Astrocyte (in vitro differentiated cells and primary cell): ENCODE data around the gene SPOCK3. TPM values are rescaled to one million over a fixed set of nuclear protein-coding genes. Genes with fewer than 3 reads are reported as not detected.

Experiments used
- DNase-seq: peaks from one replicate; pipeline ENCODE4 v3.0.0-alpha.2; 2010; ENCODE audit warnings: low read depth
- FAIRE-seq: peaks from 2 replicates; lab custom pipeline; 2011; peaks lifted over from hg19 to GRCh38; lab: Jason Lieb, UNC
- H2AFZ ChIP-seq: 2 replicates; pipeline ENCODE4 v1.6.0; 2012; ENCODE audit warnings: low read depth, low read length, inconsistent platforms
- H3K27ac ChIP-seq: 2 replicates; pipeline ENCODE4 v1.5.1; 2011; ENCODE audit warnings: low read depth, low read length, inconsistent platforms
- H3K27me3 ChIP-seq: 2 replicates; pipeline ENCODE4 v1.6.0; 2011; ENCODE audit warnings: low read length, inconsistent platforms; ENCODE audit not compliant: insufficient read depth
- H3K36me3 ChIP-seq: 2 replicates; pipeline ENCODE4 v1.5.1; 2011; ENCODE audit warnings: low read length, inconsistent platforms; ENCODE audit not compliant: insufficient read depth
- H3K4me1 ChIP-seq: 2 replicates; pipeline ENCODE4 v1.5.1; 2011; ENCODE audit warnings: low read length, inconsistent platforms; ENCODE audit not compliant: insufficient read depth
- H3K4me2 ChIP-seq: 2 replicates; pipeline ENCODE4 v1.6.0; 2012; ENCODE audit warnings: low read length, inconsistent platforms
- H3K4me3 ChIP-seq: 2 replicates; pipeline ENCODE4 v1.5.1; 2011; ENCODE audit warnings: low read depth, mild to moderate bottlenecking, low read length, inconsistent platforms; ENCODE audit not compliant: insufficient read depth
- H3K79me2 ChIP-seq: 2 replicates; pipeline ENCODE4 v1.6.0; 2012; ENCODE audit warnings: mild to moderate bottlenecking, low read length, inconsistent platforms; ENCODE audit not compliant: insufficient read depth
- H3K9ac ChIP-seq: 2 replicates; pipeline ENCODE4 v1.6.0; 2012; ENCODE audit warnings: mild to moderate bottlenecking, low read length, inconsistent platforms
- H3K9me3 ChIP-seq: 2 replicates; pipeline ENCODE4 v1.5.1; 2012; ENCODE audit warnings: low read depth, mild to moderate bottlenecking, low read length, inconsistent platforms; ENCODE audit not compliant: insufficient read depth
- H4K20me1 ChIP-seq: 2 replicates; pipeline ENCODE4 v1.6.0; 2012; ENCODE audit warnings: low read length, inconsistent platforms; ENCODE audit not compliant: insufficient read depth
- H3K27ac Mint-ChIP-seq: one replicate; pipeline ENCODE4 v1.8.0; 2021; ENCODE audit warnings: mild to moderate bottlenecking, mixed read lengths; ENCODE audit not compliant: unreplicated experiment
- H3K27me3 Mint-ChIP-seq: one replicate; pipeline ENCODE4 v1.8.0; 2021; ENCODE audit warnings: low read depth, mixed read lengths; ENCODE audit not compliant: unreplicated experiment
- H3K36me3 Mint-ChIP-seq: one replicate; pipeline ENCODE4 v1.8.0; 2021; ENCODE audit warnings: low read depth, mixed read lengths; ENCODE audit not compliant: unreplicated experiment
- H3K4me1 Mint-ChIP-seq: one replicate; pipeline ENCODE4 v1.8.0; 2021; ENCODE audit warnings: low read depth, mixed read lengths; ENCODE audit not compliant: unreplicated experiment
- H3K4me3 Mint-ChIP-seq: one replicate; pipeline ENCODE4 v1.8.0; 2021; ENCODE audit warnings: mild to moderate bottlenecking, moderate library complexity, mixed read lengths; ENCODE audit not compliant: unreplicated experiment
- H3K9me3 Mint-ChIP-seq: one replicate; pipeline ENCODE4 v1.8.0; 2021; ENCODE audit warnings: mild to moderate bottlenecking, mixed read lengths; ENCODE audit not compliant: unreplicated experiment
- CTCF ChIP-seq: IDR thresholded peaks from 2 replicates; pipeline ENCODE4 v1.5.1; 2011; ENCODE audit warnings: low read depth, mild to moderate bottlenecking, inconsistent platforms, low read length, moderate library complexity; ENCODE audit not compliant: insufficient read depth
- EZH2 ChIP-seq: IDR thresholded peaks from 2 replicates; pipeline ENCODE4 v1.6.1; 2012; ENCODE audit warnings: mild to moderate bottlenecking, low read length, inconsistent platforms; ENCODE audit not compliant: insufficient read depth
- total RNA-seq: library from RNA; stranded (reverse); gene quantifications from 2 replicates; pipeline ENCODE4 v1.2.1, GENCODE V29; 2021

The SPOCK3 gene
- total RNA-seq, 1 donor from 2014 or later: 0.59 TPM

DNA sequence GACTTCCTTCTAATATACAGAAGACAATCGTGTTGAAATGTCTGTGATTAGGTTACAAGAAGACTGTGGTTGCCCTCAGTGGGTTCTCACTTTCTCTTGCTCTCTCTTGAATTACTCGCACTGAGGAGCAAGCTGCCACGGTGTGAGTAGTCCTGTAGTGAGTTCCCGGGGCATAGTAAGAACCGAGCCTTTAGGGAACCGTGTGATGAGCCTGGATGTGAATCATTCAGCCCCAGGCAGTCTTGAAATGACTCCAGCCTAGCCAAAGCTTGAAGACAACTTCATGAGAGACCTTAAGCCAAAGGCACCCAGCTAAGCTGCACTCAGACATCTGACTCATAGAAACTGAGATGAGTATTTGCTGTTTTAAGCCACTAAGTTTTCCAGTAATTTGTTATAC is 292.7 kb downstream of the SPOCK3 start:
- no peaks in the 10 kb centered on the region for H3K27me3 ChIP-seq
- no peak for FAIRE-seq
- no peaks in the 10 kb centered on the region for H3K9me3 Mint-ChIP-seq

DNA sequence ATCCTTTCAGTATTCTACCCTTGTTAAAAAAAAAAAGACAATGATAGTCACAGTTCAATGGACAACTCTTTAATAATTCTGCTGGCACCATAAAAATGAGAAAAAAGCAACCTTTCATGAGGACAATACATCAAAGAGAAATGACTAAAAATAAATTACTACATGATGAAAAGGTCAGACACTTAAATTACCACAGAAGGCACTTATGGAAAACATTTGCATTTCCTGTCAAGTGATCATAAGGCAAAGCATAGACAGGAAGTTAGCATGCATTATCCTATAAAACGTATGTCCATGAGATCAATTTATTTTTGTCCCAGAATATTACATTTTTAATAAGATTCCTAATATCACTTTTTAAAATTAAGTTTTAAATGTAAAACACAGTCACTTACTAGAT is 303.8 kb downstream of the SPOCK3 start:
- Mint-ChIP-seq H3K27me3 (no peaks in the 10 kb centered on the region), H3K9me3 (peaks cover 2% of the 10 kb centered on the region), H3K27ac (no peak overlapping the region), H3K4me3 (no peak overlapping the region), H3K36me3 (no peaks in the 10 kb centered on the region), H3K4me1 (no peaks in the 10 kb centered on the region)
- DNase-seq (no peak), FAIRE-seq (no peak)
- H3K79me2 ChIP-seq: no peaks in the 10 kb centered on the region
- no peak overlapping the region for H3K4me2 ChIP-seq
- no peak for TF ChIP-seq EZH2
- TF ChIP-seq CTCF: no peak
- no peak overlapping the region for H3K27ac ChIP-seq
- no peaks in the 10 kb centered on the region for H3K27me3 ChIP-seq
- H3K4me1 ChIP-seq: no peaks in the 10 kb centered on the region
- H3K4me3 ChIP-seq: no peak overlapping the region
- no peaks in the 10 kb centered on the region for H3K36me3 ChIP-seq
- H3K9ac ChIP-seq: no peak overlapping the region
- no peaks in the 10 kb centered on the region for H4K20me1 ChIP-seq
- no peak overlapping the region for H2AFZ ChIP-seq
- no peaks in the 10 kb centered on the region for H3K9me3 ChIP-seq

More for the DNA sequence above, 292.7 kb downstream of the SPOCK3 start:
- H3K4me3 Mint-ChIP-seq: no peak overlapping the region
- Histone ChIP-seq H3K9ac (no peak overlapping the region), H3K4me1 (no peaks in the 10 kb centered on the region), H3K27ac (no peak overlapping the region), H3K4me2 (no peak overlapping the region), H4K20me1 (no peaks in the 10 kb centered on the region), H3K9me3 (no peaks in the 10 kb centered on the region), H2AFZ (no peak overlapping the region), H3K79me2 (no peaks in the 10 kb centered on the region), H3K36me3 (no peaks in the 10 kb centered on the region), H3K4me3 (no peak overlapping the region)
- no peaks in the 10 kb centered on the region for H3K36me3 Mint-ChIP-seq
- no peaks in the 10 kb centered on the region for H3K27me3 Mint-ChIP-seq
- no peak for TF ChIP-seq EZH2
- no peak for TF ChIP-seq CTCF
- H3K27ac Mint-ChIP-seq: no peak overlapping the region
- peak; percentile 46 for DNase-seq
- no peaks in the 10 kb centered on the region for H3K4me1 Mint-ChIP-seq

DNA sequence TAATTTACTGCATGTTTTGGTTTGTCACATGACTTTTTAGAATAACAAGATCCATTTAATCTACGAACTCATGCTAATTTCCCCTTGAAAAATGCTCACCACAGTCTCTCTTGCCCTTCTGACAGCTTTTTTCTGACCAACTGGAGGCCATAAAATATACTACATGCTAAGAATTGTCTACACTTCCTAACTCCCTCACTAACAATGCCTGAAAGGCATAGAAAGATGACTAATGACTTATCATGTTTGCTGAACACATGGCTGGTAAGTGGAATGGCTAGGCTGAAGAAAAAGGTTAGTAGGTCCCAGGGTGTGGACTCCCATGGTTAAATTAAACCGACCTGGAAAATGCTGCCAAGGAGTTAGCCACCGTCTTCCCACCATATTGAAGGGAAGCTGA is 309.9 kb downstream of the SPOCK3 start:
- no peak for FAIRE-seq
- no peak for TF ChIP-seq CTCF
- TF ChIP-seq EZH2: no peak
- H3K4me3 Mint-ChIP-seq: no peak overlapping the region
- no peaks in the 10 kb centered on the region for H3K27me3 Mint-ChIP-seq
- H3K27ac Mint-ChIP-seq: no peak overlapping the region
- no peaks in the 10 kb centered on the region for H3K9me3 ChIP-seq
- H3K36me3 ChIP-seq: no peaks in the 10 kb centered on the region
- H3K4me3 ChIP-seq: no peak overlapping the region
- H3K27ac ChIP-seq: no peak overlapping the region
- H3K9me3 Mint-ChIP-seq: peaks cover 2% of the 10 kb centered on the region
- H3K36me3 Mint-ChIP-seq: no peaks in the 10 kb centered on the region
- no peak overlapping the region for H3K9ac ChIP-seq
- no peak overlapping the region for H2AFZ ChIP-seq
- no peak for DNase-seq
- no peak overlapping the region for H3K4me2 ChIP-seq
- no peaks in the 10 kb centered on the region for H3K79me2 ChIP-seq
- H4K20me1 ChIP-seq: no peaks in the 10 kb centered on the region
- H3K27me3 ChIP-seq: no peaks in the 10 kb centered on the region
- no peaks in the 10 kb centered on the region for H3K4me1 ChIP-seq
- H3K4me1 Mint-ChIP-seq: no peaks in the 10 kb centered on the region
